Measurements from ENCODE around the gene C11orf68. TPM values are rescaled to one million over a fixed set of nuclear protein-coding genes. Genes with fewer than 3 reads are reported as not detected.

Gene C11orf68
- total RNA-seq, 1 donor from 2014 or later = 30.0 TPM

DNA sequence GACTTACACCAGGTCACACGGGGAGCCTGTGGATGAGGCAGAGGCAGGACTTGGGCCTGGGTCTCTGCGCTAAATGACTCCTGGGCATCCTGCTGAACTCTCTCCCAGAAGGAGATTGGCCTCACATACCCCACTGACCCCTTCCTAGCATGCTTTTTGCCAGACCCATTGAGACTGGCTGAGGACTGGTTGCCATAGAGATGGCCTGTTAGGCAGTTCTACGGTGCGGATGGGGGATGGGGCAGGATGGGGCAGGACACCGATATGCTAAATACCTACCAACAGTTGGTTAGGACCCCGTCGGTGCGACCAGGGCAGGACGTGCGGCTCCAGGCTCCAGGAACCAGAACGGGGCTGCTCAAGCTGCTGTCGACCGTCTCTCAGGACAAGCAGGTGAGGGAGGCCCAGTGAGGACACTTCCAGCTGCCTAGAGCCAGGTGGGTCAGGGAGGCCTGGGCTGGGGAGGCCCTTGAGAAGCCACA lies 26.6 kb upstream of the C11orf68 start, which contains the start of gene TSGA10IP:
TSS of gene TSGA10IP (plus strand) at position 51 of the 482 bp plus-strand sequence. CDS start at position 247, 196 bp downstream.
- no peak for DNase-seq (ENCODE audit: extremely low read depth, low read depth, low spot score)

DNA sequence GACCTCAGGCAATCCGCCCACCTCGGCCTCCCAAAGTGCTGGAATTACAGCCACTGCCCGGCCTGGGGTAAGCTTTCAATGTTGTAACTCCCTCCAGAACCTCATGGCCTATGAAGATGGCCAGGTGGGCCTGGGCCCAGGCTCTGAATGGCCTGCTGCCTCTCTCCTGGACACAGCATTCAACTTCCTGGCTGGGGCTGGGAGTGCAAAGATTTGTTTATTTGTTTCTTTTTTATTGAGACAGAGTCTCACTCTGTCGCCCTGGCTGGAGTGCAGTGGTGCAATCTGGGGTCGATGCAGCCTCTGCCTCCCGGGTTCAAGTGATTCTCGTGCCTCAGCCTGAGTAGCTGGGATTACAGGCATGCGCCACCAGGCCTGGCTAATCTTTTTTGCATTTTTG lies 25.9 kb upstream of the C11orf68 start:
- no peak for DNase-seq (ENCODE audit: extremely low read depth, low read depth, low spot score)

DNA sequence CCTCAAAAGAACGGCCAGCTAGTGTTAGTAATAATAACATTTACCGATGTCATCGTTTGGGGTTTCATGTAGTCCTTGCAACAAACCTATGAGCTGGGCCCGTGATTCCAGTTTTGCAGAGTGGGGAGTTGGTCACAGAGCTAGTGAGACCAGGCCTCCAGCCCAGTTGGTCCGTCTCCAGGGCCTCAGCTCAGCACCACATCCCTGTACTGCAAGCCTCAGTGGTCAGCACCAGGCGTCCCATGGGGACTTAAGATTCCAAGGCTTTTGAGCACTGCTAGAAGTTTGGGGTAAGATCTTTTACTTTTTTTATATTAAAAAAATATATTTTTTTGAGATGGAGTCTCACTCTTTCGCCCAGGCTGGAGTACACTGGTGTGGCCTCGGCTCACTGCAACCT lies 25.3 kb upstream of the C11orf68 start:
- DNase-seq (ENCODE audit: extremely low read depth, low read depth, low spot score) = no peak

DNA sequence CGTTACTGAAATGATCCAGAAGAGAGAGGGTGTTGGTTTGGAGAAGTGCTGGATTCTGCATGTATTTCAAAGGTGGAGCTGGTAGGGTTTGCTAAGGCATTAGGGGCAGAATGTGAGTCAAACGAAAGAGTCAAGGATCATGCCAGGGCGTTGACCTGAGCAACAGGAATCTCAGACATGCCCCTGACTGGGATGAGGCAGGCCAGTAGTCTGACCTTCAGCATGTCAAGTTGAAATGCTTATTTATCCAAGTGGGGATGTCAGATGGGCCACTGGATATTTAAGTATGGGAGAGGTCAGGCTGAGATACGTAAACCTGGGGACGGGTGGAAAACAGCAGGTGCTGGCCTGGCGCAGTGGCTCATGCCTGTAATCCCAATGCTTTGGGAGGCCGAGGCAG lies 23.7 kb upstream of the C11orf68 start:
- DNase-seq (ENCODE audit: extremely low read depth, low read depth, low spot score) = no peak

DNA sequence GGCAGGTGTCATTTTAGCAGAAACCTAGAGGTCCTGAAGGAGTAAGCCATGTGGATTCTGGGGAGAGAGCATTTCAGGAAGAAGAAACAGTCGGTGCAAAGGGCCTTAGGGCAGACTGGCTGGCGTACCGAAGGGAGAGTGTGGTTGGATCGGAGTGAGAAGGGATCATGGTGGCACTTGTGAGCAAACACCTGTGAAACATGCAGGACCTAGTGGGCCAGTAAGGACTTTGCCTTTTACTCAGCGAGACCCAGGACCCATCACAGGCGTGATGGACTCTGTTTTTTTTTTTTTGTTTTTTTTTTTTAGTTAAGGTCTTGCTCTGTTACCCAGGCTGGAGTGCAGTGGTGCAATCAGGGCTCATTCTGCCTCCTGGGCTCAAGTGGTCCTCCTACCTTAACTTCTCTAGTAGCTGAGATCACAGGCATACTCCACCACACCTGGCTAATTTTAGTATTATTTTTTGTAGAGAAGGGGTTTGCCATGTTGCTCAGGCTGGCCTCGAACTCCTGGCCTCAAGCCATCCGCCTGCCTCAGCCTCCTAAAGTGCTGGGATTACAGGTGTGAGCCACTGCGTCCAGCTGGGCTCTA lies 23.0 kb upstream of the C11orf68 start:
- DNase-seq (ENCODE audit: extremely low read depth, low read depth, low spot score) = no peak

DNA sequence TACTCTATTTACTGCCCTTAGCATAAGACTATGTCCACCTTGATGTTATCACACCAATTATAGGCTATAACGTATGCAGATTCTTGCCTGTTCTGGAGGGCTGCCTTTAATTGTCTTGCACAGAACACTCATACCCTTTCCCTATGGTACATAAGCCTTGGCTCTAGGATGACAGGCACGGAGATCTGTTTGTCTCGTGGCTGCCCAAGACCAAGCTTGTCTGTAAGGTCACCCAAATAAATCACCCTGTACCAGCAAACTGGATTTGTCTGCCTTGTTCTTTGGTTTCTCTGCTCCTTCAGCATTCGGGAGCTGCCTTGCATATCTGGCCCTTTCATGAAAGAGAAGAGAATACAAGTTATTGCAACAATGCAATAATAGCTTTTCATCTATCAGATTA lies 18.9 kb upstream of the C11orf68 start:
- DNase-seq (ENCODE audit: extremely low read depth, low read depth, low spot score) = no peak

DNA sequence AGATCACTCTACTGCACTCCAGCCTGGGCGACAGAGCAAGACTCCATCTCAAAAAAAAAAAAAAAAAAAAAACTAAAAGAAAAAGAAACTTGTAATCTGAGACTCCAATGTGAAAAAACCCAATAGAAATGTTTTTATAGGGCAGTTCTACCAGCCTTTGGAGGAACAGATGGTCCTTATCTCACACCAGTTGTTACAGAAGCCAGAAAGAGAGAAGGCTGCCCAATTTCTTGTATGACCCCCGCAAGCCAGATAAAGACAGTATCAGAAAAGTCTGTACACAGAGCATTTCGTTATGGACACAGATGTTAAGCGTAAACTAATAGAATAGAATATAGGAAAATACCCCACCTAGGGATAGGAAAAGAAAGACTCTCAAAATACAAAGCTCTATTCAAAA lies 15.2 kb upstream of the C11orf68 start:
- DNase-seq (ENCODE audit: extremely low read depth, low read depth, low spot score) = no peak

DNA sequence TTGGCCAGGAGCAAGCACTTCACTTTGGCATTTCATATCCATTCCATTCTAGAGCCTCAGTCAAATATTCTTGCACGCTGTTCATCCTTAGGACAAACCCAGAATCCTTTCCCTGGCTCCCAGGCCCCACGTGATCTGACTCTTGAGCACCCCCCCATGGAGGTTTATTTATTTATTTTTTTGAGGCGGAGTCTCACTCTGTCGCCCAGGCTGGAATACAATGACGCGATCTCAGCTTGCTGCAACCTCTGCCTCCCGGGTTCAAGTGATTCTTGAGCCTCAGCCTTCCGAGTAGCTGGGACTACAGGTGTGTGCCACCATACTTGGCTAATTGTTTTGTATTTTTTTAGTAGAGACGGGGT lies 13.7 kb upstream of the C11orf68 start:
- no peak for DNase-seq (ENCODE audit: extremely low read depth, low read depth, low spot score)

DNA sequence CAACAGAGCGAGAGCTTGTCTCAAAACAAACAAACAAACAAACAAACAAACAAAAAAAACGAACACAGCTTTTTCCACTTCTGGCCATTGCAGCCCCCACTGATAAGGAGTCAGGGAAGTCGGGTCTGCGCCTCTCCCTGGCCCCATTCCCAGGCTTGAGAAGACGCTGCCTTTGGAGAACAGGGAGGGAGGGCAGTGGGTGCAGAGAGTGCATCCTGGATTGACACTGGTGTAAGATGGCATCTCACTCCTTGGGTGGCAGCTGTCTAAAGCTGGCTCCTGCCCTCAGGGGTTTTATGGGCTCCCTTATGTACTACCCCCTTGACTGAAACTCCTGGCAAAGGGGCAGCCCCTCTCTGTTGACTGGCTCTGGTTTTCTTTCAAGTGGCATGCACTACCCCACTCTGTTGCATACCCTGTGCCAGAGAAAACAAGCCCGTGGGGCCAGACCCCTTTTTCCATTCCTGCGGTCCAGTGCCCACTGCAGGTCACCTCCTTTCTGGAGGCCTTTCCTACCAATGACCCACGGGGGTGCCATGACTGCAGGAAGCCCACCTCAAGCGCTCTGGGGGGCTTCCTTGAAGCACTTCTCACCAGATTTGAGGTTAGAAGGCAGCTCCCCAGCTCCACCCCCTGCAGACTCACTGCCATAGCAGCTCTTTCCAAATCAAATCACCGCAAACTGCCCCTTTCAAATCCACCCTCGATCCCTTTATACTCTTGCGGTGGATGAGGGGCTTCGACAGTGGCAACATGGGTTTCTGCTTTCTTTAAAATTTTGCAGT lies 13.1 kb upstream of the C11orf68 start:
- DNase-seq (ENCODE audit: extremely low read depth, low read depth, low spot score) = no peak

DNA sequence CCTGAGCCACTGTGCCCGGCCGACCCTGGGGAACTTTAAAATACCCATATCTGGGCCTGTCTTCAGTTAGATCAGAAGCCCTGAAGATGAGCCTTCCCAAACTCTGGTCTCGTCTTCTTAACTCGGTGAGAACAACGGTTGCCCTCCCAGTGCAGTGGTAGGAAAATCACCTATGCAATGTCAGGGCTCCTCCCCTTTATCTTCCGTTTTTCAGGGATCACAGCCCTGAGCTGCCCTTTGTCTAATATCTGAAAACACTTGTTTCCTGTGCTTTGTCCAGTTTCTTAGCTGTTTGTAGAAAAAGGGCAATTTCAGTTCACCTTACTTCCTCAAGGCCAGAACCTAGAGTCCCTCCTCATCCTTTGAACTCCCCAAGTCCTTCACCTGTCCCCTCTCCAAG lies 9.8 kb upstream of the C11orf68 start:
- no peak for DNase-seq (ENCODE audit: extremely low read depth, low read depth, low spot score)

DNA sequence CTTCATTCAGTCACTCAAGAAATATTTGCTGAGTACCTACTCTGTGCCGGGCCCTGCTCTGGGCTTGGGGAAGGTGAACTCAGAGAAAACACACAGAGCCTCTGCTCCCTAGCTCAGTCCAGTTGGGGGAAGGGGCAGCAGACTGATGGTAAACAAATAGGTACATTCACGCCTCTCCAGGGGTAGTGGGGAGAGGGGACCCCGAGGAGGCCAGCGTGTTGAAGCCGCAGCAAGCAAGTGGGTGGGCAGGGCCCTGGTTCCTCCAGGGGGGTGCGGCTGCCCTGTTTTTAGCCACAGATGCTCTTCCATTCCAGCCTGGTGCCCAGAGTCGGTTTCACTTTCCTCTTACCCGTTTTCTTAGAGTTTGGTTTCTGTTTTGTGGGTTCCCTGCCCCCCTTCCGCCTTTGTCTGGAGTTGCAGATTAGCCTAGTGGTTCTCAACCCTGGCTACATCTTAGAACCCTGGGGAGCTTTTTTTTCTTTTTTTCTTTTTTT lies 9.1 kb upstream of the C11orf68 start:
- DNase-seq (ENCODE audit: extremely low read depth, low read depth, low spot score) = no peak

DNA sequence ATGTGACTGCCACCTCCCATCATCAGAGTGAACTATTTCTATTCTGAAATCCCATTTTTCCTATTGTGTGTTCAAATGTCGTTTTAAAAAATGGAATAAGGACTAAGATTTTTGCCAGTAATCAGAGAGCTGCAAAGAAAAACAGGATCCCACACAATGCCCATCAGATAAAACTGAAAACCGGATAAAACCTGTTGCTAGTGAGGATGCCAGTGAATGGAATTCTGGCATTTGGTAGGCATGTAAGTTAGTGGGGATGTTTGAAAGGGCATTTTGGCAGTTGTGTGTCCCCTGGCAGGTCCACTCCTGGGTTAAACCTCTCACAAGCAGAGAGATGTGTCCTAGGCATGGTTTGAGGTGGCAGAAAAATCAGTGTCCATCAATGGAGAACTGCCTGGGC lies 6.5 kb upstream of the C11orf68 start:
- no peak for DNase-seq (ENCODE audit: extremely low read depth, low read depth, low spot score)

DNA sequence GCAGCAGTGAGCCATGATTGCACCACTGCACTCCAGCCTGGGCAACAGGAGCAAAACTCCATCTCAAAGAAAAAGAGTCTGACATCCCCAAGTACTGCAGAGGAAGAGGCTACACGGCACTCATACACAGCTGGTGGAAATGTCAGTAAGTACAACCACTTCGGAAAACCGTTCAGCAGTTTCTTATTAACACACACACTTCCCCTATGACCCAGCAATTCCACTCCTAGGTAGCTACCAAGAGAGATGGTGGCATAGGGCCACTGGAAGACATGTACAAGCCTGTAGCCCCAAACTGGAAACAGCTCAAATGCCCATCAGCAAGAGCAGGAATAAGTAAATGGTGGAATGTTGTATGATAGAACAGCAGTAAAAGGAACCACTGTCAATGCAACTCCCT lies 3.7 kb upstream of the C11orf68 start:
- DNase-seq (ENCODE audit: extremely low read depth, low read depth, low spot score) = no peak

DNA sequence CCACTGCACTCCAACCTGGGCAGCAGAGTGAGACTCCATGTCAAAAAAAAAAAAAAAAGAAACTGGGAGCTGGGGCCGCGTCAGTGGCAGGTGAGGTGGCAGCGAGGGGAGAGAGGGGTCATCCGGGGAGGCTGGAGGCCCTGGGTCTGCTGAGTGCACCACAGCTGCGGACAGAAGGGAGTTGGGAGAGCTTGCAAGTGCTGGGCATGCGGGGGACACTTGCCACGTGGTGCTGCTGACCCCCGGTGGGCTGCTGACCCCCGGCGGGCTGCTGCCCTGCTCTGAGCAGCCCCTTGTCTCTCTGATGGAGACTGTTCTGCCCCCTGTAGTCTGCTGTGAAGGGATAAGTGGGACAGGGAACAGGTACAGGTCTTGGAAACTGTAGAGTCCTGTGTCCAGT lies 3.0 kb upstream of the C11orf68 start:
- no peak for DNase-seq (ENCODE audit: extremely low read depth, low read depth, low spot score)

DNA sequence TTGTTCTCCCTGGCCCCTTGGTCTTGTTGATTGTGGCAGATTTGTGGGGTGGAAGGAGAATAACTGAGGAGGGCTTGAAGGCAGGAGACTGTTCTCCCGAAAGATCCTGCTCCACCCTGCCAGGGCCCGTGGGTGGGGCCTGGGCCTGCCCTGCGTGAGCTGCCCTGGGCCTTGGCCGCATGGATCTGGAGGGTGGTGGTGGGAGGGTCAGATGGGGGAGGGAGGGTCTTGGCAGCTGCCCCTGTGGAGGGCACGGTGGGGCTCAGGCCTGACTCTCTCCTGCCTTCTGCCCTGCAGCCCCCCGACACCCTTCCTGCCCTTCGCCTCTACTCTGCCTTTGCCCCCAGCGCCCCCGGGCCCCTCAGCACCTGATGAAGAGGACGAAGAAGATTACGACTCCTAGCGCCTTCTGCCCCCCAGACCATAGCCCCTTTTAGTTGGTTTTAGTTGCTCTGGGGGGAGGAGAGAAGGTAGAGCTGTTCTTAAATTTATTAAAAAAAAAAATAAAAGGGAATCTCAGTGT lies 2.2 kb upstream of the C11orf68 start:
- DNase-seq (ENCODE audit: extremely low read depth, low read depth, low spot score) = no peak

DNA sequence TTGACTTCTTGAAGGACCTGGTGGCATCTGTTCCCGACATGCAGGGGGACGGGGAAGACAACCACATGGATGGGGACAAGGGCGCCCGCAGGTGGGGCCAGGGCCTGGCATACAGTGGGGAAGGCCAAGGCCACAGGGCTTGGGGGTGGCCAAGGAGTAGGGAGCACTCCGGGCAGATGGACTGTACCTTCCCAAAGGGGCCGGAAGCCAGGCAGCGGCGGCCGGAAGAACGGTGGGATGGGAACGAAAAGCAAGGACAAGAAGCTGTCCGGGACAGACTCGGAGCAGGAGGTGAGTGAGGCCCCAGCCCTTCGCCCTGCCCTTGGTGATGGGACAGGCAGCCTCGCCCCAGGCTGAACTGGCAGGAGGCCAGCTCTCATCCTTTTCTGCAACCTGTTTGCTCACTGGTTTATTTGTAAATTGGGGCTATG lies 1.5 kb upstream of the C11orf68 start:
- no peak for DNase-seq (ENCODE audit: extremely low read depth, low read depth, low spot score)

DNA sequence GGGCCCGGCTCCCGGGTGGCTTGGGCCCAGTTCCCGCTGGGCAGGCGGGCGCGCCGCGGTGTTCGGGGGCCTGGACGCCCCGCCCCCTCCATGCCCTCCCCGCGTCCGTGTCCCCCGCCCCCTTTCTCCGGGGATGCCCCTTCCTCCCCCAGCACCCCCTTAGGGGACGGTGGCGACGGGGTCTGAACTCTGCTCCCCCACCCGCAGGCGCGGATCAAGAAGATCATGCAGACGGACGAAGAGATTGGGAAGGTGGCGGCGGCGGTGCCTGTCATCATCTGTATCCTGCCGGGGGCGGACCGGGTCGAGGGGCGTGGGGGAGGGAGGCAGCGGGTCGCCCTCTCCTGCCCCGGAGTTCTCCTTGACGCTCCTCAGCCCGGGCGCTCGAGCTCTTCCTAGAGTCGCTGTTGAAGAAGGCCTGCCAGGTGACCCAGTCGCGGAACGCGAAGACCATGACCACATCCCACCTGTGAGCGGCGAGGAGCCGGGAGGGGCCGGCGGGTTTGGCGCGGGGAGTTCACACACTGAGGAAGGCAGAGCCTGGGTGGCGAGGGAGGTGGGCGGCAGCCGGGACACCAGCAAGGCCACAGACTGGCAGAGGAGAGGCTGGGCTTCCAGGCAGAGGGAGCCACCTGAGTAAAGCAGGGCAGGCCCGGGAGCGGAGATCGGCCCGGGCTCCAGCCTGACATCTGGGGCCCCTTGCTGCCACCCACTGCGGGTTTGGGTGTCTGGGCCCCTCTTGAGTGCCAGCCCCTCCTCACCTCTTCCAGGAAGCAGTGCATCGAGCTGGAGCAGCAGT lies 910 bp upstream of the C11orf68 start:
- no peak for DNase-seq (ENCODE audit: extremely low read depth, low read depth, low spot score)

DNA sequence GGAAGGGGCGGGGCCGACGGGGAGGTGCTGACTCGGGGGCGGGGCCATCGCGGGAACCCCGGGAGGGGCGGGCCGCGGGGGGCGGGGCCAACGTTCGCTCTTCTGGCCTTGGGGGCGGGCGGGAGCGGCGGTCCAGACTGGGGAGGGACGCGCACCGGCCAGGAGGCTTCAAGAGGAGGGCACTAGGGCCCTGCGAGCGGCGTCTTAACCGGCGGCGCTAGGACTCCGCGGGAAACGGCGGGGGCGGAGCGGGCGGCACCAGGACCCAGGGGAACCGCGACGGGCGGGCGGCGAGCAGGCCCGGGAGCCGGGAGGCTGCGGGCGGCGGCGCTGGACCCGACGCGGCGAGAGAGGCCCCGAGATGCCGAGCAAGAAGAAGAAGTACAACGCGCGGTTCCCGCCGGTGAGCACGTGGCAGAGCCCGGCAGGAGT lies 295 bp upstream of the C11orf68 start, which contains the start of gene DRAP1:
TSS of gene DRAP1 (plus strand) at position 286 of the 432 bp plus-strand sequence. CDS start at position 362, 76 bp downstream.
- DNase-seq (ENCODE audit: extremely low read depth, low read depth, low spot score) = peak; percentile 51

DNA sequence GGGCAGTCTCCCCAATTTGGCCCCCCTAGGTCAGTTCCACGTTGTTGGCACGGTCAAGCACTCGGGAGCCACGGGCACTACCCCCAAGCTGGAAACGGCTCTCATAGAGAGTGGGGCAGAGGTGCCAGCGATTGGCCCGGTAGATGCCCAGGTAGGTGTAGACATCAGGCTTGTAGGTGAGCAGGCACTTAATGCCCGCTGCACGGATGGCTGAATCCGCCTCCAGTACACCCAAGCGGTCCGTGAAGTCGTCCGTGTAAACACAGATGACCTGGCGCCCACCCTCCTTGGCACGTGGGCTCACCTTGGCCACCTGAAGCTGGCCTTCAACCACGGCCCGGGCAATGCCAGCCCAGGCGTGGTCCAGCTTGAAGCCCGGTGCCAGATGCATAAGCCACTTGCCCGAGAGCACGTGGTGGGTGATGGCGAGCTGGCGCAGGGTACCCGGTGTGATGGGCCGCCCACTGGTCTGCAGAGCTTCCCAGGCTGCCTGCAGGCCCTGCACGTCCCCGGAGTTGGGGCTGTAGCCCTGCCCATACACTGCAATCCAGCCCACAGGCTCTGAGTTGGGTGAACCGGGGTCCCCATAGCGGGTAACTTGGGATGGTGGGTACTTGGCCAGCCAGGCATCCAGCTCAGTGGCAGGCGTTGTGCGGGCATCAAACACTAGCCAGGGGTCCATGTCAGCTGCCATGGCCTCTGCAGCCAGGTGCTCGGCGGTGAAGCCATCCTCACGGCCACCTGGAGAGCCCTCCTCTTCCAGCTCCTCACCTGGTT lies 1.2 kb downstream of the C11orf68 start:
- DNase-seq (ENCODE audit: extremely low read depth, low read depth, low spot score) = no peak

DNA sequence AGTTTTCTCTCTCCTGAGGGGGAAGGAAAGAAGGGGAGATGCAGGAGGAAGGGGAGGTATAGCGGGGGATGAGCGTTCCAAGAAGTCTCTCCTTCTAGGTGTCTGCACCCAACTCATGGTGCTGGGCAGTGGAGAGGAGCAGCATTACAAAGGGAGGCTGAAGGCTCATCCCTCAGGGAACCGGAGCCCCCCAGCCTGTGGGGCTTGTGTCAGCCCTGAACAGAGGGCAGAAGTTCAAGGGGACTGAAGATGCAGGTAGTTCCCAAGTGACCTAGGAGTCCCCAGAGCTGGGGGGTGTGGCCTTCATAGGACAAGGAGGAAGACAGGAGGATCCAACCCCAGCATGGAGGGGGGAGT lies 1.8 kb downstream of the C11orf68 start:
- no peak for DNase-seq (ENCODE audit: extremely low read depth, low read depth, low spot score)
